Calu3 (cell line): Measurements from ENCODE around the gene EPAS1. TPM values are rescaled to one million over a fixed set of nuclear protein-coding genes. Genes with fewer than 3 reads are reported as not detected.

Source experiments
- BruUV-seq: library from RNA; stranded (reverse); fragments of 400-500 nt; replicated peaks from 2 replicates; lab custom pipeline; 2021; lab: Mats Ljungman, UMichigan
- CTCF ChIA-PET: fragments of 300-600 bp; sonication (Branson Sonifier 250); formaldehyde crosslinking; loops from one replicate; lab custom pipeline; 2022; ENCODE audit warnings: antibody characterized with exemption; lab: Charles Lee
- DNase-seq: peaks from one replicate; pipeline ENCODE4 v3.0.0; 2022
- H3K27ac Mint-ChIP-seq: one replicate; pipeline ENCODE4 v1.8.0; 2022; ENCODE audit warnings: mixed read lengths; ENCODE audit not compliant: unreplicated experiment
- H3K27me3 Mint-ChIP-seq: one replicate; pipeline ENCODE4 v1.8.0; 2022; ENCODE audit warnings: mixed read lengths; ENCODE audit not compliant: unreplicated experiment
- H3K36me3 Mint-ChIP-seq: one replicate; pipeline ENCODE4 v1.8.0; 2022; ENCODE audit warnings: mild to moderate bottlenecking, moderate library complexity, mixed read lengths; ENCODE audit not compliant: insufficient read depth, unreplicated experiment
- H3K4me1 Mint-ChIP-seq: one replicate; pipeline ENCODE4 v1.8.0; 2022; ENCODE audit warnings: mild to moderate bottlenecking, low read depth, mixed read lengths; ENCODE audit not compliant: unreplicated experiment
- H3K4me3 Mint-ChIP-seq: one replicate; pipeline ENCODE4 v1.8.0; 2022; ENCODE audit warnings: mild to moderate bottlenecking, low read depth, moderate library complexity, mixed read lengths; ENCODE audit not compliant: unreplicated experiment
- H3K9me3 Mint-ChIP-seq: one replicate; pipeline ENCODE4 v1.8.0; 2022; ENCODE audit warnings: low read depth, mixed read lengths; ENCODE audit not compliant: unreplicated experiment
- CTCF ChIP-seq: fragments of 200-600 bp; IDR thresholded peaks from one replicate; pipeline ENCODE4 v1.8.0; 2022; ENCODE audit warnings: antibody characterized with exemption; ENCODE audit not compliant: unreplicated experiment
- intact Hi-C: fragments of 100-400 bp; cut with micrococcal nuclease; formaldehyde crosslinking; loops from one replicate; pipeline ENCODE4 v1.10.0; 2022; ENCODE audit not compliant: unreplicated experiment
- total RNA-seq: library from RNA; stranded (reverse); gene quantifications from 2 replicates; pipeline ENCODE4 v1.2.3, GENCODE V29; 2022

EPAS1 gene
- total RNA-seq, 1 experiment from 2014 or later: 18.5 TPM

GRCh38 chr2:46345775-46346174 lies 48.6 kb downstream of the EPAS1 start:
- BruUV-seq: no TSS peak
- DNase-seq: no peak
- no peak overlapping the region for H3K4me3 Mint-ChIP-seq
- H3K9me3 Mint-ChIP-seq: no peaks in the 10 kb centered on the region
- intact Hi-C loops: no loop called here
- H3K4me1 Mint-ChIP-seq: no peaks in the 10 kb centered on the region
- no peak for TF ChIP-seq CTCF
- H3K27ac Mint-ChIP-seq: no peak overlapping the region
- CTCF ChIA-PET: no interaction called here
- H3K27me3 Mint-ChIP-seq: peaks cover 23% of the 10 kb centered on the region
- H3K36me3 Mint-ChIP-seq: no peaks in the 10 kb centered on the region

- intact Hi-C loops: no loop called here
- no peaks in the 10 kb centered on the region for H3K9me3 Mint-ChIP-seq
- no TSS peak for BruUV-seq
- H3K27me3 Mint-ChIP-seq: peaks cover 20% of the 10 kb centered on the region
- no peak for DNase-seq
- no peaks in the 10 kb centered on the region for H3K36me3 Mint-ChIP-seq
- no peak for TF ChIP-seq CTCF
- H3K4me3 Mint-ChIP-seq: no peak overlapping the region
- H3K4me1 Mint-ChIP-seq: no peaks in the 10 kb centered on the region
- CTCF ChIA-PET: no interaction called here
- H3K27ac Mint-ChIP-seq: no peak overlapping the region
Measured at GRCh38 chr2:46346719-46347118, 49.5 kb downstream of the EPAS1 start.

GRCh38 chr2:46347648-46348280 lies 50.6 kb downstream of the EPAS1 start:
- DNase-seq: no peak
- Mint-ChIP-seq H3K9me3 (no peaks in the 10 kb centered on the region), H3K27ac (no peak overlapping the region), H3K27me3 (peaks cover 9% of the 10 kb centered on the region), H3K4me3 (no peak overlapping the region), H3K36me3 (no peaks in the 10 kb centered on the region), H3K4me1 (no peaks in the 10 kb centered on the region)
- intact Hi-C loops: no loop called here
- CTCF ChIA-PET: no interaction called here
- TF ChIP-seq CTCF: no peak
- BruUV-seq: no TSS peak

GRCh38 chr2:46349115-46349547 lies 51.9 kb downstream of the EPAS1 start:
- Mint-ChIP-seq H3K4me3 (no peak overlapping the region), H3K27me3 (no peaks in the 10 kb centered on the region), H3K4me1 (no peaks in the 10 kb centered on the region), H3K36me3 (no peaks in the 10 kb centered on the region), H3K27ac (no peak overlapping the region), H3K9me3 (no peaks in the 10 kb centered on the region)
- CTCF ChIA-PET: no interaction called here
- no peak for TF ChIP-seq CTCF
- DNase-seq: no peak
- no TSS peak for BruUV-seq
- intact Hi-C loops: no loop called here
